GM23338 (cell line): ENCODE results near the gene CLIP1. TPM values are rescaled to one million over a fixed set of nuclear protein-coding genes. Genes with fewer than 3 reads are reported as not detected.

ENCODE experiments used
- ATAC-seq: fragments of 200-7000 bp; cut with Tn5 transposase; 3 replicates; pipeline ENCODE4 v1.9.1; 2020
- DNase-seq: peaks from one replicate; pipeline ENCODE4 v3.0.0-alpha.2; 2015; ENCODE audit warnings: low spot score
- H2AFZ ChIP-seq: fragments of 200-600 bp; sonication (generic); 2 replicates; pipeline ENCODE4 v1.8.0; 2016; ENCODE audit warnings: antibody characterized with exemption, mild to moderate bottlenecking, moderate library complexity
- H3F3A ChIP-seq: fragments of 200-600 bp; sonication (generic); replicated peaks from 2 replicates; pipeline ENCODE4 v1.8.0; 2017; ENCODE audit warnings: antibody characterized with exemption, mixed run types, low read depth
- H3K27ac ChIP-seq: fragments of 200-600 bp; sonication (generic); 2 replicates; pipeline ENCODE4 v1.6.1; 2016; ENCODE audit warnings: low read depth
- H3K27me3 ChIP-seq: fragments of 200-600 bp; sonication (generic); 2 replicates; pipeline ENCODE4 v1.8.0; 2016; ENCODE audit warnings: mild to moderate bottlenecking, mixed run types, moderate library complexity; ENCODE audit not compliant: insufficient read depth
- H3K36me3 ChIP-seq: fragments of 200-600 bp; sonication (generic); 2 replicates; pipeline ENCODE4 v1.8.0; 2016; ENCODE audit warnings: mild to moderate bottlenecking; ENCODE audit not compliant: insufficient read depth
- H3K4me1 ChIP-seq: fragments of 200-600 bp; sonication (generic); 2 replicates; pipeline ENCODE4 v1.8.0; 2016; ENCODE audit warnings: mild to moderate bottlenecking, moderate library complexity; ENCODE audit not compliant: insufficient read depth
- H3K4me2 ChIP-seq: fragments of 200-600 bp; sonication (generic); 2 replicates; pipeline ENCODE4 v1.7.1; 2017; ENCODE audit warnings: mixed run types
- H3K4me3 ChIP-seq: fragments of 200-600 bp; sonication (generic); 2 replicates; pipeline ENCODE4 v1.6.1; 2016; ENCODE audit warnings: mixed run types
- H3K79me2 ChIP-seq: fragments of 200-600 bp; sonication (generic); replicated peaks from 2 replicates; pipeline ENCODE4 v1.8.0; 2017; ENCODE audit warnings: mild to moderate bottlenecking; ENCODE audit not compliant: insufficient read depth
- H3K9me2 ChIP-seq: fragments of 200-600 bp; sonication (generic); 2 replicates; pipeline ENCODE4 v1.8.0; 2017; ENCODE audit not compliant: insufficient read depth
- H4K20me1 ChIP-seq: fragments of 200-600 bp; sonication (generic); replicated peaks from 2 replicates; pipeline ENCODE4 v1.8.0; 2017; ENCODE audit warnings: mild to moderate bottlenecking; ENCODE audit not compliant: insufficient read depth
- H3K27ac Mint-ChIP-seq: 2 replicates; pipeline ENCODE4 v1.8.0; 2020; ENCODE audit warnings: inconsistent platforms, mild to moderate bottlenecking, moderate library complexity, mixed read lengths
- H3K27me3 Mint-ChIP-seq: 3 replicates; pipeline ENCODE4 v1.8.0; 2022; ENCODE audit warnings: low read depth, mild to moderate bottlenecking, moderate library complexity, mixed read lengths, inconsistent platforms; ENCODE audit not compliant: insufficient read depth, poor library complexity
- H3K36me3 Mint-ChIP-seq: 3 replicates; pipeline ENCODE4 v1.8.0; 2021; ENCODE audit warnings: low read depth, mild to moderate bottlenecking, inconsistent platforms, moderate library complexity, mixed read lengths
- H3K4me1 Mint-ChIP-seq: 3 replicates; pipeline ENCODE4 v1.8.0; 2020; ENCODE audit warnings: mild to moderate bottlenecking, inconsistent platforms, mixed read lengths
- H3K4me3 Mint-ChIP-seq: 3 replicates; pipeline ENCODE4 v1.8.0; 2021; ENCODE audit warnings: moderate library complexity, mild to moderate bottlenecking, inconsistent platforms, mixed read lengths
- H3K9me3 Mint-ChIP-seq: 3 replicates; pipeline ENCODE4 v1.8.0; 2020; ENCODE audit warnings: moderate library complexity, mild to moderate bottlenecking, inconsistent platforms, mixed read lengths
- EZH2phosphoT487 ChIP-seq: fragments of 200-600 bp; sonication (generic); IDR thresholded peaks from one replicate; pipeline ENCODE4 v1.8.1; 2018; ENCODE audit warnings: antibody characterized with exemption; ENCODE audit not compliant: unreplicated experiment
- NANOG ChIP-seq: IDR thresholded peaks from 2 replicates; pipeline ENCODE4 v1.6.1; 2016; ENCODE audit warnings: antibody characterized with exemption, borderline replicate concordance
- ZNF331 ChIP-seq: fragments of 250-450 bp; sonication (Bioruptor Pico); IDR thresholded peaks from 2 replicates; pipeline ENCODE4 v1.5.0; 2020; ENCODE audit warnings: low read depth, mild to moderate bottlenecking, moderate library complexity
- polyA plus RNA-seq: library from polyadenylated mRNA; unstranded; fragments of >200 nt; fragmentation: Nextera tagmentation; extraction: Ambion mirVana; gene quantifications from 2 replicates; pipeline ENCODE4 v1.2.1, GENCODE V29; 2016
- total RNA-seq: library from RNA; depleted of rRNA; stranded (reverse); fragments of >200 nt; shearing (Covaris generic); gene quantifications from 2 replicates; pipeline ENCODE4 v1.2.3, GENCODE V29; 2014
- TF ChIP-seq, protein P1 (sequence below): fragments of 250-450 bp; sonication (Bioruptor Pico); IDR thresholded peaks from 2 replicates; pipeline ENCODE4 v1.5.0; 2020; ENCODE audit warnings: mild to moderate bottlenecking, moderate library complexity
- TF ChIP-seq, protein P2 (sequence below), 2 experiments: fragments of 200-600 bp in 1 of 2; sonication (generic) in 1 of 2; conservative IDR thresholded peaks; 2 replicates each; pipeline versions ENCODE4 v1.5.1 to v1.6.1; 2016 to 2017; ENCODE audit warnings: antibody characterized with exemption in 2 of 2, low read depth in 2 of 2, mild to moderate bottlenecking in 2 of 2, moderate library complexity in 1 of 2

Gene CLIP1
- total and polyA plus RNA-seq, 2 experiments from 2014 or later, result 11.5 to 21.1 TPM

GRCh38 chr12:122275459-122275858, 147.0 kb downstream of the CLIP1 start (continued):
- TF ChIP-seq, protein P1, sequence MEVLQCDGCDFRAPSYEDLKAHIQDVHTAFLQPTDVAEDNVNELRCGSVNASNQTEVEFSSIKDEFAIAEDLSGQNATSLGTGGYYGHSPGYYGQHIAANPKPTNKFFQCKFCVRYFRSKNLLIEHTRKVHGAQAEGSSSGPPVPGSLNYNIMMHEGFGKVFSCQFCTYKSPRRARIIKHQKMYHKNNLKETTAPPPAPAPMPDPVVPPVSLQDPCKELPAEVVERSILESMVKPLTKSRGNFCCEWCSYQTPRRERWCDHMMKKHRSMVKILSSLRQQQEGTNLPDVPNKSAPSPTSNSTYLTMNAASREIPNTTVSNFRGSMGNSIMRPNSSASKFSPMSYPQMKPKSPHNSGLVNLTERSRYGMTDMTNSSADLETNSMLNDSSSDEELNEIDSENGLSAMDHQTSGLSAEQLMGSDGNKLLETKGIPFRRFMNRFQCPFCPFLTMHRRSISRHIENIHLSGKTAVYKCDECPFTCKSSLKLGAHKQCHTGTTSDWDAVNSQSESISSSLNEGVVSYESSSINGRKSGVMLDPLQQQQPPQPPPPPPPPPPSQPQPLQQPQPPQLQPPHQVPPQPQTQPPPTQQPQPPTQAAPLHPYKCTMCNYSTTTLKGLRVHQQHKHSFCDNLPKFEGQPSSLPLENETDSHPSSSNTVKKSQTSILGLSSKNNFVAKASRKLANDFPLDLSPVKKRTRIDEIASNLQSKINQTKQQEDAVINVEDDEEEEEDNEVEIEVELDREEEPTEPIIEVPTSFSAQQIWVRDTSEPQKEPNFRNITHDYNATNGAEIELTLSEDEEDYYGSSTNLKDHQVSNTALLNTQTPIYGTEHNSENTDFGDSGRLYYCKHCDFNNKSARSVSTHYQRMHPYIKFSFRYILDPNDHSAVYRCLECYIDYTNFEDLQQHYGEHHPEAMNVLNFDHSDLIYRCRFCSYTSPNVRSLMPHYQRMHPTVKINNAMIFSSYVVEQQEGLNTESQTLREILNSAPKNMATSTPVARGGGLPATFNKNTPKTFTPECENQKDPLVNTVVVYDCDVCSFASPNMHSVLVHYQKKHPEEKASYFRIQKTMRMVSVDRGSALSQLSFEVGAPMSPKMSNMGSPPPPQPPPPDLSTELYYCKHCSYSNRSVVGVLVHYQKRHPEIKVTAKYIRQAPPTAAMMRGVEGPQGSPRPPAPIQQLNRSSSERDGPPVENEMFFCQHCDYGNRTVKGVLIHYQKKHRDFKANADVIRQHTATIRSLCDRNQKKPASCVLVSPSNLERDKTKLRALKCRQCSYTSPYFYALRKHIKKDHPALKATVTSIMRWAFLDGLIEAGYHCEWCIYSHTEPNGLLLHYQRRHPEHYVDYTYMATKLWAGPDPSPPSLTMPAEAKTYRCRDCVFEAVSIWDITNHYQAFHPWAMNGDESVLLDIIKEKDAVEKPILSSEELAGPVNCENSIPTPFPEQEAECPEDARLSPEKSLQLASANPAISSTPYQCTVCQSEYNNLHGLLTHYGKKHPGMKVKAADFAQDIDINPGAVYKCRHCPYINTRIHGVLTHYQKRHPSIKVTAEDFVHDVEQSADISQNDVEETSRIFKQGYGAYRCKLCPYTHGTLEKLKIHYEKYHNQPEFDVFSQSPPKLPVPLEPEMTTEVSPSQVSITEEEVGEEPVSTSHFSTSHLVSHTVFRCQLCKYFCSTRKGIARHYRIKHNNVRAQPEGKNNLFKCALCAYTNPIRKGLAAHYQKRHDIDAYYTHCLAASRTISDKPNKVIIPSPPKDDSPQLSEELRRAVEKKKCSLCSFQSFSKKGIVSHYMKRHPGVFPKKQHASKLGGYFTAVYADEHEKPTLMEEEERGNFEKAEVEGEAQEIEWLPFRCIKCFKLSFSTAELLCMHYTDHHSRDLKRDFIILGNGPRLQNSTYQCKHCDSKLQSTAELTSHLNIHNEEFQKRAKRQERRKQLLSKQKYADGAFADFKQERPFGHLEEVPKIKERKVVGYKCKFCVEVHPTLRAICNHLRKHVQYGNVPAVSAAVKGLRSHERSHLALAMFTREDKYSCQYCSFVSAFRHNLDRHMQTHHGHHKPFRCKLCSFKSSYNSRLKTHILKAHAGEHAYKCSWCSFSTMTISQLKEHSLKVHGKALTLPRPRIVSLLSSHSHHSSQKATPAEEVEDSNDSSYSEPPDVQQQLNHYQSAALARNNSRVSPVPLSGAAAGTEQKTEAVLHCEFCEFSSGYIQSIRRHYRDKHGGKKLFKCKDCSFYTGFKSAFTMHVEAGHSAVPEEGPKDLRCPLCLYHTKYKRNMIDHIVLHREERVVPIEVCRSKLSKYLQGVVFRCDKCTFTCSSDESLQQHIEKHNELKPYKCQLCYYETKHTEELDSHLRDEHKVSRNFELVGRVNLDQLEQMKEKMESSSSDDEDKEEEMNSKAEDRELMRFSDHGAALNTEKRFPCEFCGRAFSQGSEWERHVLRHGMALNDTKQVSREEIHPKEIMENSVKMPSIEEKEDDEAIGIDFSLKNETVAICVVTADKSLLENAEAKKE (CRISPR knock-in tag), result no peak
- TF ChIP-seq, protein P2, sequence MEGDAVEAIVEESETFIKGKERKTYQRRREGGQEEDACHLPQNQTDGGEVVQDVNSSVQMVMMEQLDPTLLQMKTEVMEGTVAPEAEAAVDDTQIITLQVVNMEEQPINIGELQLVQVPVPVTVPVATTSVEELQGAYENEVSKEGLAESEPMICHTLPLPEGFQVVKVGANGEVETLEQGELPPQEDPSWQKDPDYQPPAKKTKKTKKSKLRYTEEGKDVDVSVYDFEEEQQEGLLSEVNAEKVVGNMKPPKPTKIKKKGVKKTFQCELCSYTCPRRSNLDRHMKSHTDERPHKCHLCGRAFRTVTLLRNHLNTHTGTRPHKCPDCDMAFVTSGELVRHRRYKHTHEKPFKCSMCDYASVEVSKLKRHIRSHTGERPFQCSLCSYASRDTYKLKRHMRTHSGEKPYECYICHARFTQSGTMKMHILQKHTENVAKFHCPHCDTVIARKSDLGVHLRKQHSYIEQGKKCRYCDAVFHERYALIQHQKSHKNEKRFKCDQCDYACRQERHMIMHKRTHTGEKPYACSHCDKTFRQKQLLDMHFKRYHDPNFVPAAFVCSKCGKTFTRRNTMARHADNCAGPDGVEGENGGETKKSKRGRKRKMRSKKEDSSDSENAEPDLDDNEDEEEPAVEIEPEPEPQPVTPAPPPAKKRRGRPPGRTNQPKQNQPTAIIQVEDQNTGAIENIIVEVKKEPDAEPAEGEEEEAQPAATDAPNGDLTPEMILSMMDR (conservative IDR thresholded peaks at IDR 0.05; ENCODE audit: low read depth in 2 of 2), result no peak

DNA sequence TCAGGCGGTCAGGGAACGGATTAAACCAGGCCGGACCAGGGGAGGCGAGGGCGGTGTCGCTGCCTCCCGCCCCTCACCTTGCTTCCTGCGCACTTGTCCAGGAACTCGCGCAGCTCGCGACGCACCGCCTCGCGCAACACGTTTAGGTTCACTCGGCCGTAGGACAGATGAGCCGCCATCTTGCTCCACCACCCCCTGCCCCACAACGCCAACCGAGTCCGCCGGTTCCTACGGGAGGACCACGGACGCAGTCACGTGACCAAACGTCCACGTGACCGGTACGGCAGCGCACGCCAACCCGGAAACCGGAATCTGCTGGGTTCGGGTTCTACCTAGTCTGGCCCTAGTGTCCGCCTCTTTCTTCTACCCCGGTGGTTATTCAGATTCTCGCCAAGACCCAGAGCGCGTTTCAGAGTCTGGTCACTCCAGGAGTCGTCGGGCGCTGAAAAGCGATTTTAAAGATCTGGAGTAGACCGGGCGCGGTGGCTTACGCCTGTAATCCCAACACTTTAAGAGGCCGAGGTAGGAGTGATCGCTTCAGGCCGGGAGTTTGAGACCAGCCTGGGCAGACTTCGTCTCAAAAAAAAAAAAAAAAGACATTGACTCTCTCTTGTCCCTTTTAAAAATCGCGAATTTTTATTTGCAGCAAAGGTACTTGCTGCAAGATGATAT, 156.1 kb downstream of the CLIP1 start, which contains the start of gene VPS33A:
Gene VPS33A (minus strand): TSS at position 265 of the 672 bp plus-strand sequence. CDS start 86 bp downstream, at position 179.
- Histone ChIP-seq H3K4me1 (peaks cover 7% of the 10 kb centered on the region), H3K4me3 (peak within 1 kb of the TSS; percentile 88), H3K9me2 (no peaks in the 10 kb centered on the region), H3K79me2 (peaks cover 11% of the 10 kb centered on the region), H3K27me3 (no peaks in the 10 kb centered on the region), H4K20me1 (no peaks in the 10 kb centered on the region), H3K4me2 (peak within 1 kb of the TSS; percentile 89), H3K36me3 (peaks cover 5% of the 10 kb centered on the region; the same call in 1 of the 2 replicates), H2AFZ (peak within 1 kb of the TSS; percentile 90), H3F3A (no peaks in the 10 kb centered on the region), H3K27ac (peak within 1 kb of the TSS; percentile 92)
- Mint-ChIP-seq H3K9me3 (peaks cover 3% of the 10 kb centered on the region), H3K27me3 (peaks cover 15% of the 10 kb centered on the region), H3K36me3 (peaks cover 22% of the 10 kb centered on the region), H3K4me3 (peak within 1 kb of the TSS; percentile 96), H3K4me1 (no peaks in the 10 kb centered on the region; the same call in 2 of the 3 replicates), H3K27ac (peak within 1 kb of the TSS; percentile 99)
- DNase-seq (peak; percentile 98), ATAC-seq (peak; percentile 96)
- no peak for TF ChIP-seq ZNF331 (CRISPR knock-in tag)
- TF ChIP-seq EZH2phosphoT487, result no peak
- no peak for TF ChIP-seq NANOG
- TF ChIP-seq, protein P1 (CRISPR knock-in tag), result no peak
